ENCODE results near the gene CDK5RAP2. TPM values are rescaled to one million over a fixed set of nuclear protein-coding genes. Genes with fewer than 3 reads are reported as not detected.

Gene CDK5RAP2
- total RNA-seq, 4 donors from 2014 or later, result 48.1 to 127 (median 76.7) TPM

DNA sequence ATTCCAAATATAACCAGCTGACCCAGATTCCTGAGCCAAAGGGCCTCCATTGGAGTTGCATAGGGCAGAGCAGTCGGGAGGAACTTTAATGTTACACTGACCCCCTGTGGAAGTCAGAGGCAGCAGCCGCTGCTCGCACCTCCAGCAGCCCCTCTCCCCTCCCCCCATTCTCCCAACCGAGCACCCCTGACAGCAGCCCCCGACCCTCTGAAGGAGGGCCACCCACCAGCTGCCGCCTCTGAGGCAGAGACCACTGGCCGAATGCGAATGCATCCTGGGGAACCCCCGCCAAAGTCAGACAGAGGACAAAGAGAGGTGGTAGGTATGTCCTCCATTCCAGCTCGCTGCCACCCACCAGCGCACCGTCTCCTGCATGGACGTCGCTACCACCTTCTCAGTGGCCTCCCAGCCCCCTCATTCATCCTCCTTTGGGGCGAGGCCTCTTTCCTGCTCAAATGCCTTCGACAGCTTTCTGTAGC is 231.0 kb downstream of the CDK5RAP2 start:
- TF ChIP-seq, protein P1, sequence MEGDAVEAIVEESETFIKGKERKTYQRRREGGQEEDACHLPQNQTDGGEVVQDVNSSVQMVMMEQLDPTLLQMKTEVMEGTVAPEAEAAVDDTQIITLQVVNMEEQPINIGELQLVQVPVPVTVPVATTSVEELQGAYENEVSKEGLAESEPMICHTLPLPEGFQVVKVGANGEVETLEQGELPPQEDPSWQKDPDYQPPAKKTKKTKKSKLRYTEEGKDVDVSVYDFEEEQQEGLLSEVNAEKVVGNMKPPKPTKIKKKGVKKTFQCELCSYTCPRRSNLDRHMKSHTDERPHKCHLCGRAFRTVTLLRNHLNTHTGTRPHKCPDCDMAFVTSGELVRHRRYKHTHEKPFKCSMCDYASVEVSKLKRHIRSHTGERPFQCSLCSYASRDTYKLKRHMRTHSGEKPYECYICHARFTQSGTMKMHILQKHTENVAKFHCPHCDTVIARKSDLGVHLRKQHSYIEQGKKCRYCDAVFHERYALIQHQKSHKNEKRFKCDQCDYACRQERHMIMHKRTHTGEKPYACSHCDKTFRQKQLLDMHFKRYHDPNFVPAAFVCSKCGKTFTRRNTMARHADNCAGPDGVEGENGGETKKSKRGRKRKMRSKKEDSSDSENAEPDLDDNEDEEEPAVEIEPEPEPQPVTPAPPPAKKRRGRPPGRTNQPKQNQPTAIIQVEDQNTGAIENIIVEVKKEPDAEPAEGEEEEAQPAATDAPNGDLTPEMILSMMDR (IDR thresholded peaks at IDR 0.05), result peak in 3 of 5 experiments; percentile 10 to 32 (median 16)
- TF ChIP-seq EP300 (IDR thresholded peaks at IDR 0.05), result no peak
- Histone ChIP-seq H3K4me1 (no peaks in the 10 kb centered on the region), H3K27ac (no peak overlapping the region), H3K4me3 (no peak overlapping the region), H3K9me3 (no peaks in the 10 kb centered on the region), H3K36me3 (no peaks in the 10 kb centered on the region), H3K27me3 (no peaks in the 10 kb centered on the region)
- no peak for DNase-seq (ENCODE audit: low spot score in 2 of 2)
- WGBS, 2 donors, result 19 to 20% methylated on average over 15 to 16 of the region's 16 CpGs

GRCh38 chr9:120345379-120345778 is 234.6 kb downstream of the CDK5RAP2 start:
- Histone ChIP-seq H3K27ac (no peak overlapping the region), H3K9me3 (no peaks in the 10 kb centered on the region), H3K36me3 (no peaks in the 10 kb centered on the region), H3K4me3 (no peak overlapping the region), H3K4me1 (no peaks in the 10 kb centered on the region), H3K27me3 (no peaks in the 10 kb centered on the region)
- TF ChIP-seq POLR2A (IDR thresholded peaks at IDR 0.05) (no peak), EP300 (IDR thresholded peaks at IDR 0.05) (no peak)
- TF ChIP-seq, protein P1 (IDR thresholded peaks at IDR 0.05), result no peak
- 68 to 92% methylated on average over 2 of the region's 2 CpGs for WGBS, 2 donors
- no peak for DNase-seq (ENCODE audit: low spot score in 2 of 2)

DNA sequence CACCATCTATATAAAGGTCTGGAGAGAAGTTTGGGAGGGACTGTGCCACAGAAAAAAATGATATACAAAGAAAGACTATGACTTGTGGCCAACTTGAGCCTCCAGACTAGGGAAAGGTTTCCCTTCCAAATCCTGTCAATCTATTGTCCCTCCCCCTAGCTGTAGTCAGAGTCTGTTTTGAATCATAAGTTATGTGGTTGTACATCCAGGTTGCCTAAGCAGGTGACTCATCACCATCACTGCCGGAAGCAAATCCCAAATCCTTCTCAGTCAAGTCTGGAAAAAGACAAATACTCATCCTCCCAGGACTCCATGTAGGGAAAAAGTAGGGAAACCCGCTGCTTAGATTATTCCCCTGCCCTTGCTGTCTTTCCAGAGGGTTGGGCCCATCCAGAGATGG is 235.7 kb downstream of the CDK5RAP2 start:
- H3K4me1 ChIP-seq, result no peaks in the 10 kb centered on the region
- no peaks in the 10 kb centered on the region for H3K27me3 ChIP-seq
- no peak overlapping the region for H3K4me3 ChIP-seq
- no peaks in the 10 kb centered on the region for H3K9me3 ChIP-seq
- no peak for DNase-seq (ENCODE audit: low spot score in 2 of 2)
- TF ChIP-seq, protein P1 (IDR thresholded peaks at IDR 0.05), result no peak
- TF ChIP-seq EP300 (IDR thresholded peaks at IDR 0.05) (no peak), POLR2A (IDR thresholded peaks at IDR 0.05) (no peak)
- no peak overlapping the region for H3K27ac ChIP-seq
- WGBS, 2 donors, result 81 to 95% methylated on average over 2 of the region's 2 CpGs
- H3K36me3 ChIP-seq, result no peaks in the 10 kb centered on the region

GRCh38 chr9:120343416-120343815 is 236.6 kb downstream of the CDK5RAP2 start:
- Histone ChIP-seq H3K36me3 (no peaks in the 10 kb centered on the region), H3K4me1 (no peaks in the 10 kb centered on the region), H3K27ac (no peak overlapping the region), H3K4me3 (no peak overlapping the region), H3K9me3 (no peaks in the 10 kb centered on the region), H3K27me3 (no peaks in the 10 kb centered on the region)
- TF ChIP-seq POLR2A (IDR thresholded peaks at IDR 0.05) (no peak), EP300 (IDR thresholded peaks at IDR 0.05) (no peak)
- TF ChIP-seq, protein P1 (IDR thresholded peaks at IDR 0.05), result no peak
- WGBS, 2 donors, result 85 to 87% methylated on average over 2 of the region's 2 CpGs
- DNase-seq (ENCODE audit: low spot score in 2 of 2), result no peak

Other genes with a start within 250 kb of the CDK5RAP2 start
- 100 to 1,000 TPM in 1 of 4 donors, 10 to 100 TPM in 3; 62.1 to 113 (median 91.8) TPM for gene MEGF9, start 134.3 kb upstream of the CDK5RAP2 start, total RNA-seq
- 10 to 100 TPM; 33.9 to 56.6 (median 45.7) TPM for gene FBXW2, start 213.2 kb upstream of the CDK5RAP2 start, total RNA-seq